Calu3 (cell line): ENCODE data around the gene HARS1. TPM values are rescaled to one million over a fixed set of nuclear protein-coding genes. Genes with fewer than 3 reads are reported as not detected.
"Not testable (repeated sequence)": the region's sequence is repeated elsewhere in the genome, so short reads cannot be mapped to it uniquely, and the experiment has no call there.

Source experiments
- BruUV-seq: library from RNA; stranded (reverse); fragments of 400-500 nt; replicated peaks from 2 replicates; lab custom pipeline; 2021; lab: Mats Ljungman, UMichigan
- CTCF ChIA-PET: fragments of 300-600 bp; sonication (Branson Sonifier 250); formaldehyde crosslinking; loops from one replicate; lab custom pipeline; 2022; ENCODE audit warnings: antibody characterized with exemption; lab: Charles Lee
- DNase-seq: peaks from one replicate; pipeline ENCODE4 v3.0.0; 2022
- H3K27ac Mint-ChIP-seq: one replicate; pipeline ENCODE4 v1.8.0; 2022; ENCODE audit warnings: mixed read lengths; ENCODE audit not compliant: unreplicated experiment
- H3K27me3 Mint-ChIP-seq: one replicate; pipeline ENCODE4 v1.8.0; 2022; ENCODE audit warnings: mixed read lengths; ENCODE audit not compliant: unreplicated experiment
- H3K36me3 Mint-ChIP-seq: one replicate; pipeline ENCODE4 v1.8.0; 2022; ENCODE audit warnings: mild to moderate bottlenecking, moderate library complexity, mixed read lengths; ENCODE audit not compliant: insufficient read depth, unreplicated experiment
- H3K4me1 Mint-ChIP-seq: one replicate; pipeline ENCODE4 v1.8.0; 2022; ENCODE audit warnings: mild to moderate bottlenecking, low read depth, mixed read lengths; ENCODE audit not compliant: unreplicated experiment
- H3K4me3 Mint-ChIP-seq: one replicate; pipeline ENCODE4 v1.8.0; 2022; ENCODE audit warnings: mild to moderate bottlenecking, low read depth, moderate library complexity, mixed read lengths; ENCODE audit not compliant: unreplicated experiment
- H3K9me3 Mint-ChIP-seq: one replicate; pipeline ENCODE4 v1.8.0; 2022; ENCODE audit warnings: low read depth, mixed read lengths; ENCODE audit not compliant: unreplicated experiment
- CTCF ChIP-seq: fragments of 200-600 bp; IDR thresholded peaks from one replicate; pipeline ENCODE4 v1.8.0; 2022; ENCODE audit warnings: antibody characterized with exemption; ENCODE audit not compliant: unreplicated experiment
- intact Hi-C: fragments of 100-400 bp; cut with micrococcal nuclease; formaldehyde crosslinking; loops from one replicate; pipeline ENCODE4 v1.10.0; 2022; ENCODE audit not compliant: unreplicated experiment
- total RNA-seq: library from RNA; stranded (reverse); gene quantifications from 2 replicates; pipeline ENCODE4 v1.2.3, GENCODE V29; 2022

Gene HARS1
- total RNA-seq, 1 experiment from 2014 or later = 79.9 TPM

GRCh38 chr5:140647042-140647419, 44.1 kb downstream of the HARS1 start:
- H3K36me3 Mint-ChIP-seq = peaks cover 71% of the 10 kb centered on the region
- H3K4me1 Mint-ChIP-seq = peaks cover 10% of the 10 kb centered on the region
- H3K4me3 Mint-ChIP-seq = peak overlapping the region; percentile 91
- intact Hi-C loops = no loop called here
- peak overlapping the region; percentile 89 for H3K27ac Mint-ChIP-seq
- DNase-seq = no peak
- TF ChIP-seq CTCF = no peak
- no TSS peak for BruUV-seq
- no peaks in the 10 kb centered on the region for H3K9me3 Mint-ChIP-seq
- CTCF ChIA-PET = interaction anchor here (0.6 to 1.7 kb wide), 18 partner anchors 8 to 920 kb away, joined by 3 to 12 read pairs (median 4); partner anchors contain the start of genes CD14, EIF4EBP3, HARS1 and HARS2
- no peaks in the 10 kb centered on the region for H3K27me3 Mint-ChIP-seq

GRCh38 chr5:140642718-140643117, 48.5 kb downstream of the HARS1 start:
- Mint-ChIP-seq H3K36me3 (peaks cover 58% of the 10 kb centered on the region), H3K4me1 (peaks cover 43% of the 10 kb centered on the region), H3K27ac (no peak overlapping the region), H3K27me3 (no peaks in the 10 kb centered on the region), H3K4me3 (no peak overlapping the region), H3K9me3 (no peaks in the 10 kb centered on the region)
- TF ChIP-seq CTCF = no peak
- no peak for DNase-seq
- CTCF ChIA-PET = no interaction called here
- intact Hi-C loops = no loop called here
- no TSS peak for BruUV-seq

GRCh38 chr5:140641716-140642115, 49.5 kb downstream of the HARS1 start:
- H3K36me3 Mint-ChIP-seq = peaks cover 48% of the 10 kb centered on the region
- H3K4me1 Mint-ChIP-seq = peaks cover 45% of the 10 kb centered on the region
- no TSS peak for BruUV-seq
- no peak for DNase-seq
- intact Hi-C loops = no loop called here
- no peaks in the 10 kb centered on the region for H3K9me3 Mint-ChIP-seq
- no peaks in the 10 kb centered on the region for H3K27me3 Mint-ChIP-seq
- no peak overlapping the region for H3K4me3 Mint-ChIP-seq
- CTCF ChIA-PET = no interaction called here
- H3K27ac Mint-ChIP-seq = no peak overlapping the region
- TF ChIP-seq CTCF = no peak

- Mint-ChIP-seq H3K36me3 (peaks cover 30% of the 10 kb centered on the region), H3K4me1 (peaks cover 35% of the 10 kb centered on the region), H3K27me3 (no peaks in the 10 kb centered on the region), H3K4me3 (peak within 1 kb of the TSS; percentile 96), H3K9me3 (no peaks in the 10 kb centered on the region), H3K27ac (peak within 1 kb of the TSS; percentile 90)
- intact Hi-C loops = loop anchor here (2.0 to 10.0 kb wide), 2 partner anchors 83 to 235 kb away; partner anchors contain the start of genes ANKHD1 and SRA1
- TSS peak; percentile 47 for BruUV-seq
- TF ChIP-seq CTCF = peak; percentile 72
- CTCF ChIA-PET = interaction anchor here (0.6 to 1.9 kb wide), 9 partner anchors 8 to 266 kb away, joined by 3 to 9 read pairs (median 3); partner anchors contain the start of genes EIF4EBP3, HARS1, HARS2 and IK
- peak; percentile 99 for DNase-seq
Measured at GRCh38 chr5:140639148-140639981, 51.8 kb downstream of the HARS1 start, which contains the start of gene TMCO6. TMCO6 (plus strand) TSS chr5:140639451; CDS start chr5:140639528, 77 bp downstream.

GRCh38 chr5:140638898-140639147, 52.3 kb downstream of the HARS1 start:
- CTCF ChIA-PET = interaction anchor here (0.6 to 1.9 kb wide), 7 partner anchors 9 to 266 kb away, joined by 3 to 9 read pairs (median 3); partner anchors contain the start of genes HARS1, HARS2, IK and NDUFA2
- not testable (repeated sequence) for H3K27me3 Mint-ChIP-seq, DNase-seq, H3K9me3 Mint-ChIP-seq, BruUV-seq
- H3K27ac Mint-ChIP-seq = peak overlapping the region; percentile 30
- intact Hi-C loops = loop anchor here (2.0 to 10.0 kb wide), 2 partner anchors 82 to 234 kb away; partner anchors contain the start of genes ANKHD1 and SRA1
- H3K4me1 Mint-ChIP-seq = peaks cover 35% of the 10 kb centered on the region
- H3K36me3 Mint-ChIP-seq = peaks cover 30% of the 10 kb centered on the region
- H3K4me3 Mint-ChIP-seq = peak overlapping the region; percentile 96
